Stimulated activated CD8-positive, alpha-beta memory T cell treated with anti-CD3 and anti-CD28 coated beads, Interleukin-4, amount 100 ng/mL, for 4 hours (primary cell): Measurements from ENCODE around the gene RIBC2.

Source experiments
- DNase-seq, 2 donors: peaks; one replicate each; pipeline ENCODE4 v3.0.0-alpha.2; 2020; ENCODE audit warnings: low read depth in 2 of 2, low spot score in 1 of 2

The RIBC2 gene

GRCh38 chr22:45472426-45472825 lies 58.9 kb downstream of the RIBC2 start:
- DNase-seq: no peak

- no peak for DNase-seq
Measured at GRCh38 chr22:45473626-45474237, 60.2 kb downstream of the RIBC2 start.

- no peak for DNase-seq
Measured at GRCh38 chr22:45475063-45475747, 61.7 kb downstream of the RIBC2 start.

- no peak for DNase-seq
Measured at GRCh38 chr22:45475851-45476514, 62.5 kb downstream of the RIBC2 start.

GRCh38 chr22:45476814-45477213 lies 63.3 kb downstream of the RIBC2 start:
- DNase-seq: no peak

GRCh38 chr22:45477366-45478107 lies 64.0 kb downstream of the RIBC2 start:
- no peak for DNase-seq

GRCh38 chr22:45478108-45478771 lies 64.7 kb downstream of the RIBC2 start:
- DNase-seq: no peak

GRCh38 chr22:45480717-45481116 lies 67.2 kb downstream of the RIBC2 start:
- DNase-seq: no peak

GRCh38 chr22:45481661-45482060 lies 68.2 kb downstream of the RIBC2 start:
- no peak for DNase-seq
